ENCODE results near the gene BSPRY.

- no peak for TF ChIP-seq POLR2A (IDR thresholded peaks at IDR 0.05)
- TF ChIP-seq CTCF (IDR thresholded peaks at IDR 0.05): no peak
Measured at GRCh38 chr9:113391917-113392316, 42.6 kb downstream of the BSPRY start.

Data from uterus (tissue), 2 donors.